Prostate gland (tissue), 2 donors: ENCODE data around the gene LSM4. TPM values are rescaled to one million over a fixed set of nuclear protein-coding genes. Genes with fewer than 3 reads are reported as not detected.

Experiments
- DNase-seq: peaks from one replicate; pipeline ENCODE4 v3.0.0-alpha.2; 2019; ENCODE audit warnings: low spot score
- H3K27ac ChIP-seq, 2 donors: fragments of 200-600 bp; sonication (generic); 2 replicates each; pipeline ENCODE4 v1.5.1; 2017 to 2019
- H3K27me3 ChIP-seq: fragments of 200-600 bp; sonication (generic); replicated peaks from 2 replicates; pipeline ENCODE4 v1.5.1; 2019; ENCODE audit not compliant: insufficient read depth
- H3K36me3 ChIP-seq, 2 donors: fragments of 200-600 bp; sonication (generic); 1 replicate in 1 of 2; 2 replicates in 1 of 2; pipeline versions ENCODE4 v1.5.1 to v1.8.1; 2017 to 2019
- H3K4me1 ChIP-seq: fragments of 200-600 bp; sonication (generic); replicated peaks from 2 replicates; pipeline ENCODE4 v1.5.1; 2019
- H3K4me3 ChIP-seq, 2 donors: fragments of 200-600 bp; sonication (generic); 2 replicates each; pipeline ENCODE4 v1.5.1; 2017 to 2019
- H3K9me3 ChIP-seq: fragments of 200-600 bp; sonication (generic); 2 replicates; pipeline ENCODE4 v1.5.1; 2017
- CTCF ChIP-seq, 4 experiments: fragments of 200-600 bp in 2 of 4; fragments of 450-650 bp in 2 of 4; sonication (generic) in 2 of 4; IDR thresholded peaks; 1 replicate in 3 of 4; 2 replicates in 1 of 4; pipeline ENCODE4 v1.5.1; 2016 to 2019; ENCODE audit warnings: antibody characterized with exemption in 4 of 4, mild to moderate bottlenecking in 2 of 4, moderate library complexity in 2 of 4
- POLR2A ChIP-seq: fragments of 450-650 bp; IDR thresholded peaks from one replicate; pipeline ENCODE4 v1.6.1; 2016; ENCODE audit warnings: antibody characterized with exemption, mild to moderate bottlenecking
- POLR2AphosphoS5 ChIP-seq: sonication (generic); formaldehyde crosslinking; IDR thresholded peaks from one replicate; pipeline ENCODE4 v1.6.1; 2017; ENCODE audit warnings: antibody characterized with exemption
- WGBS: methylation state at CpG from one replicate; pipeline ENCODE4 v1.1.5; 2018; 5-methylcytosine and 5-hydroxymethylcytosine counted together
- intact Hi-C: fragments of 100-400 bp; cut with DNase I; formaldehyde crosslinking; loops from one replicate; pipeline ENCODE4 v1.14.2; 2022
- microRNA-seq: library from miRNA; unstranded; fragments of <30 nt; microRNA quantifications from one replicate; pipeline ENCODE4, GENCODE V29; 2016
- small RNA-seq, 2 donors: library from RNA; depleted of rRNA; stranded (forward); fragments of <200 nt; gene quantifications; one replicate each; pipeline ENCODE3, GENCODE V24; 2016
- total RNA-seq, 2 donors: library from RNA; depleted of rRNA; stranded (reverse); fragments of >200 nt; gene quantifications; one replicate each; pipeline ENCODE4 v1.1.0, GENCODE V29; 2016

The LSM4 gene
- total RNA-seq, 2 donors from 2014 or later = 157 to 215 TPM

GRCh38 chr19:18262144-18262543 is 60.7 kb downstream of the LSM4 start:
- Histone ChIP-seq H3K4me3 (no peak overlapping the region), H3K27me3 (no peaks in the 10 kb centered on the region), H3K36me3 (peaks cover 6% of the 10 kb centered on the region in 2 donors), H3K9me3 (no peaks in the 10 kb centered on the region), H3K4me1 (no peaks in the 10 kb centered on the region), H3K27ac (no peak overlapping the region)
- intact Hi-C loops = no loop called here
- no peak for DNase-seq
- TF ChIP-seq POLR2A (no peak), CTCF (IDR thresholded peaks at IDR 0.05) (no peak), POLR2AphosphoS5 (no peak)

GRCh38 chr19:18261474-18261873 is 61.4 kb downstream of the LSM4 start:
- Histone ChIP-seq H3K27me3 (no peaks in the 10 kb centered on the region), H3K4me1 (no peaks in the 10 kb centered on the region), H3K27ac (no peak overlapping the region), H3K9me3 (no peaks in the 10 kb centered on the region), H3K36me3 (no peaks in the 10 kb centered on the region), H3K4me3 (no peak overlapping the region)
- TF ChIP-seq POLR2AphosphoS5 = no peak
- intact Hi-C loops = no loop called here
- no peak for DNase-seq
- WGBS = 100% methylated on average over 2 of the region's 2 CpGs

GRCh38 chr19:18259893-18260292 is 63.0 kb downstream of the LSM4 start:
- H3K36me3 ChIP-seq = no peaks in the 10 kb centered on the region
- intact Hi-C loops = no loop called here
- H3K4me3 ChIP-seq = no peak overlapping the region
- WGBS = 93% methylated on average over 4 of the region's 4 CpGs
- no peaks in the 10 kb centered on the region for H3K27me3 ChIP-seq
- TF ChIP-seq POLR2A (no peak), POLR2AphosphoS5 (no peak), CTCF (IDR thresholded peaks at IDR 0.05) (no peak)
- no peaks in the 10 kb centered on the region for H3K9me3 ChIP-seq
- H3K27ac ChIP-seq = no peak overlapping the region
- no peaks in the 10 kb centered on the region for H3K4me1 ChIP-seq
- no peak for DNase-seq

GRCh38 chr19:18257503-18258470 is 65.1 kb downstream of the LSM4 start:
- no peak for DNase-seq
- Histone ChIP-seq H3K9me3 (no peaks in the 10 kb centered on the region), H3K4me1 (no peaks in the 10 kb centered on the region), H3K36me3 (no peaks in the 10 kb centered on the region), H3K4me3 (no peak overlapping the region), H3K27ac (no peak overlapping the region), H3K27me3 (no peaks in the 10 kb centered on the region)
- intact Hi-C loops = no loop called here
- 90% methylated on average over 39 of the region's 55 CpGs for WGBS
- no peak for TF ChIP-seq POLR2A
- TF ChIP-seq POLR2AphosphoS5 = no peak
- TF ChIP-seq CTCF (IDR thresholded peaks at IDR 0.05) = no peak

Small RNA genes within 50 kb of the gene (microRNA-seq; reads per million reads assigned to microRNA genes)
- gene MIR3188 = 7.5 reads per million, percentile 48 among the genes with 10 or more reads in this experiment

Small RNA genes within 50 kb of the gene (small RNA-seq; reads per million reads assigned to genes)
- gene MIR3188 = 0 reads per million in 2 donors
- gene RN7SL513P = 0 reads per million in 2 donors
- gene RPL39P38 = 0 reads per million in 2 donors

Other genes with a start within 250 kb of the LSM4 start
- under 1 TPM; 0.62 to 0.73 TPM for gene IL12RB1, start 236.1 kb downstream of the LSM4 start, total RNA-seq
- gene MAST3, start 225.3 kb downstream of the LSM4 start, total RNA-seq = 10 to 100 TPM in 1 of 2 donors, 1 to 10 TPM in 1; 6.1 to 10.8 TPM
- 10 to 100 TPM; 41.3 to 71.6 TPM for gene PIK3R2, start 169.9 kb downstream of the LSM4 start, total RNA-seq
- 10 to 100 TPM; 20.9 to 22.5 TPM for gene IFI30, start 149.3 kb downstream of the LSM4 start, total RNA-seq
- 10 to 100 TPM in 1 of 2 donors, 1 to 10 TPM in 1; 8.5 to 21.1 TPM for gene MPV17L2, start 129.9 kb downstream of the LSM4 start, total RNA-seq
- 1 to 10 TPM; 2.5 to 6.0 TPM for gene RAB3A, start 119.0 kb downstream of the LSM4 start, total RNA-seq
- gene PDE4C, start 96.6 kb downstream of the LSM4 start, total RNA-seq = 1 to 10 TPM in 1 of 2 donors, under 1 TPM in 1; 0.27 to 1.6 TPM
- 10 to 100 TPM in 1 of 2 donors, 1 to 10 TPM in 1; 4.1 to 19.5 TPM for gene IQCN, start 48.6 kb downstream of the LSM4 start, total RNA-seq
- gene JUND, start 41.5 kb downstream of the LSM4 start, total RNA-seq = 100 to 1,000 TPM; 521 to 844 TPM
- gene PGPEP1, start 17.5 kb upstream of the LSM4 start, total RNA-seq = 10 to 100 TPM; 18.0 to 37.3 TPM
- 100 to 1,000 TPM in 1 of 2 donors, 10 to 100 TPM in 1; 49.6 to 136 TPM for gene GDF15, start 63.1 kb upstream of the LSM4 start, total RNA-seq
- gene LRRC25, start 74.5 kb upstream of the LSM4 start, total RNA-seq = 1 to 10 TPM; 1.6 to 5.5 TPM
- gene SSBP4, start 96.3 kb upstream of the LSM4 start, total RNA-seq = 100 to 1,000 TPM in 1 of 2 donors, 10 to 100 TPM in 1; 71.5 to 120 TPM
- gene ISYNA1, start 115.1 kb upstream of the LSM4 start, total RNA-seq = 100 to 1,000 TPM in 1 of 2 donors, 10 to 100 TPM in 1; 71.6 to 690 TPM
- 10 to 100 TPM; 10.7 to 44.4 TPM for gene ELL, start 199.0 kb upstream of the LSM4 start, total RNA-seq
- 100 to 1,000 TPM; 326 to 536 TPM for gene FKBP8, start 220.5 kb upstream of the LSM4 start, total RNA-seq
- 100 to 1,000 TPM; 115 to 130 TPM for gene KXD1, start 234.8 kb upstream of the LSM4 start, total RNA-seq
- 100 to 1,000 TPM; 646 to 738 TPM for gene UBA52, start 248.8 kb upstream of the LSM4 start, total RNA-seq